Measurements from ENCODE around the gene DYRK1A. TPM values are rescaled to one million over a fixed set of nuclear protein-coding genes. Genes with fewer than 3 reads are reported as not detected.

Gene DYRK1A
- total and polyA plus RNA-seq, 2 of the 13 experiments (the other 11 are each of a cell fraction or from before 2014, with no cell fraction given): 24.6 to 34.2 TPM

GRCh38 chr21:37565530-37566223 lies 199.1 kb downstream of the DYRK1A start (continued):
- TF ChIP-seq TRIM22 (IDR thresholded peaks at IDR 0.05): no peak
- no peak for TF ChIP-seq WIZ (CRISPR knock-in tag; IDR thresholded peaks at IDR 0.05)
- TF ChIP-seq POLR2A (IDR thresholded peaks at IDR 0.05; ENCODE audit: insufficient read depth in 1 of 2, low read depth in 2 of 2, low read length in 2 of 2): peak; percentile 48 to 95; a peak in 3 of 4 replicates
- peak; percentile 63 for TF ChIP-seq SKI (IDR thresholded peaks at IDR 0.05; ENCODE audit: partially characterized antibody)
- peak; percentile 45; the same call in 1 of the 2 replicates for TF ChIP-seq FOXJ3 (CRISPR knock-in tag; IDR thresholded peaks at IDR 0.05; ENCODE audit: borderline replicate concordance)
- 0 out of 4 replicates have a peak, but pooled peaks of 1 of the 2 experiments have one; percentile 13 for TF ChIP-seq KLF16 (CRISPR knock-in tag; IDR thresholded peaks at IDR 0.05)
- TF ChIP-seq ATF4 (CRISPR knock-in tag; IDR thresholded peaks at IDR 0.05): peak in 1 of 2 experiments; percentile 87; a peak in 2 of 4 replicates
- no peak for TF ChIP-seq ZNF563 (CRISPR knock-in tag; IDR thresholded peaks at IDR 0.05)
- no peak for TF ChIP-seq JDP2 (CRISPR knock-in tag; IDR thresholded peaks at IDR 0.05; ENCODE audit: borderline replicate concordance)
- no peak for TF ChIP-seq ZNF101 (CRISPR knock-in tag; IDR thresholded peaks at IDR 0.05; ENCODE audit: borderline replicate concordance, low read depth)
- no peak for TF ChIP-seq ZNF280B (CRISPR knock-in tag; IDR thresholded peaks at IDR 0.05; ENCODE audit: borderline replicate concordance)
- peak; percentile 52; the same call in 1 of the 2 replicates for TF ChIP-seq TARDBP (CRISPR knock-in tag; IDR thresholded peaks at IDR 0.05)
- TF ChIP-seq HMGA1 (CRISPR knock-in tag; conservative IDR thresholded peaks at IDR 0.05): no peak
- TF ChIP-seq ZNF280D (CRISPR knock-in tag; IDR thresholded peaks at IDR 0.05): 0 out of 2 replicates have a peak, but pooled peaks have one; percentile 3
- peak; percentile 43; the same call in 1 of the 2 replicates for TF ChIP-seq HNF4G (IDR thresholded peaks at IDR 0.05; ENCODE audit: borderline replicate concordance, low read depth, low read length)
- TF ChIP-seq HNF4G (CRISPR knock-in tag; IDR thresholded peaks at IDR 0.05; ENCODE audit: borderline replicate concordance, low read depth): no peak
- TF ChIP-seq POGZ (CRISPR knock-in tag; IDR thresholded peaks at IDR 0.05): peak; percentile 31; the same call in 1 of the 2 replicates
- TF ChIP-seq MXI1 (IDR thresholded peaks at IDR 0.05; ENCODE audit: borderline replicate concordance, low read depth, low read length): 0 out of 3 replicates have a peak, but pooled peaks have one; percentile 18
- peak; percentile 52; the same call in 1 of the 2 replicates for TF ChIP-seq RBFOX2 (IDR thresholded peaks at IDR 0.05; ENCODE audit: low read depth, low read length)
